GM12878 (cell line): ENCODE data around the gene ERICH4. TPM values are rescaled to one million over a fixed set of nuclear protein-coding genes. Genes with fewer than 3 reads are reported as not detected.

Experiments used
- ATAC-seq: fragments of 200-7000 bp; cut with Tn5 transposase; 3 replicates; pipeline ENCODE4 v1.9.1; 2020; ENCODE audit warnings: mild to moderate bottlenecking, moderate library complexity
- BruUV-seq: library from RNA; stranded (reverse); fragments of 400-500 nt; replicated peaks from 2 replicates; lab custom pipeline; 2021; lab: Mats Ljungman, UMichigan
- CTCF ChIA-PET: fragments of 300-600 bp; sonication (Branson Sonifier 250); formaldehyde crosslinking; extraction: SDS; loops from one replicate; lab custom pipeline; 2021; ENCODE audit warnings: inconsistent platforms; lab: Yijun Ruan, JAX
- POLR2A ChIA-PET: fragments of 350-600 bp; formaldehyde crosslinking; extraction: SDS; loops from one replicate; lab custom pipeline; 2021; ENCODE audit warnings: inconsistent platforms; lab: Charles Lee
- RAD21 ChIA-PET: fragments of 300-600 bp; sonication (Branson Sonifier 250); formaldehyde crosslinking; loops from one replicate; lab custom pipeline; 2023; ENCODE audit warnings: antibody characterized with exemption; ENCODE audit not compliant: unreplicated experiment; lab: Charles Lee
- SMC1A ChIA-PET: fragments of 300-600 bp; sonication (Branson Sonifier 250); formaldehyde crosslinking; loops from one replicate; lab custom pipeline; 2023; ENCODE audit not compliant: unreplicated experiment, uncharacterized antibody; lab: Charles Lee
- DNase-seq: peaks from one replicate; pipeline ENCODE4 v3.0.0-alpha.2; 2011; ENCODE audit warnings: low read depth, low spot score
- FAIRE-seq: peaks from 3 replicates; lab custom pipeline; 2011; peaks lifted over from hg19 to GRCh38; lab: Jason Lieb, UNC
- H2AFZ ChIP-seq: 2 replicates; pipeline ENCODE4 v1.6.0; 2011; ENCODE audit warnings: low read depth, low read length, control low read depth; ENCODE audit not compliant: control insufficient read depth
- H3K27ac ChIP-seq: 2 replicates; pipeline ENCODE4 v1.5.1; 2011; ENCODE audit warnings: control low read depth; ENCODE audit not compliant: control insufficient read depth, insufficient read depth
- H3K27me3 ChIP-seq, 2 experiments: replicated peaks in 1 of 2; 2 replicates each; pipeline versions ENCODE4 v1.6.0 to v1.6.1; 2011; ENCODE audit warnings: low read length in 1 of 2; ENCODE audit not compliant: control insufficient read depth in 2 of 2, insufficient read depth in 2 of 2
- H3K36me3 ChIP-seq, 2 experiments: 2 replicates each; pipeline ENCODE4 v1.5.1; 2011; ENCODE audit warnings: low read length in 1 of 2; ENCODE audit not compliant: control insufficient read depth in 2 of 2, insufficient read depth in 2 of 2
- H3K4me1 ChIP-seq: 2 replicates; pipeline ENCODE4 v1.6.1; 2011; ENCODE audit warnings: mild to moderate bottlenecking, low read length, moderate library complexity, mixed read lengths; ENCODE audit not compliant: control insufficient read depth, insufficient read depth
- H3K4me2 ChIP-seq: 2 replicates; pipeline ENCODE4 v1.6.0; 2011; ENCODE audit warnings: control low read depth; ENCODE audit not compliant: control insufficient read depth, insufficient read depth
- H3K4me3 ChIP-seq: fragments of 200-600 bp; sonication (generic); 2 replicates; pipeline ENCODE4 v1.5.1; 2016
- H3K79me2 ChIP-seq: 2 replicates; pipeline ENCODE4 v1.6.0; 2011; ENCODE audit warnings: low read length; ENCODE audit not compliant: control insufficient read depth, insufficient read depth
- H3K9ac ChIP-seq: 2 replicates; pipeline ENCODE4 v1.8.0; 2011; ENCODE audit warnings: low read length, control low read depth, mixed read lengths; ENCODE audit not compliant: control insufficient read depth, insufficient read depth
- H3K9me3 ChIP-seq: replicated peaks from 3 replicates; pipeline ENCODE4 v1.5.1; 2011; ENCODE audit warnings: mild to moderate bottlenecking, low read length; ENCODE audit not compliant: control insufficient read depth, insufficient read depth
- H4K20me1 ChIP-seq: 2 replicates; pipeline ENCODE4 v1.6.0; 2011; ENCODE audit not compliant: control insufficient read depth, insufficient read depth
- MTA3 ChIP-seq: IDR thresholded peaks from 2 replicates; pipeline ENCODE4 v1.6.1; 2012; ENCODE audit warnings: low read length, inconsistent platforms, borderline replicate concordance
- PAX5 ChIP-seq: IDR thresholded peaks from 2 replicates; pipeline ENCODE4 v1.6.1; 2011; ENCODE audit warnings: low read depth, low read length, borderline replicate concordance
- RBBP5 ChIP-seq: fragments of 200-600 bp; sonication (generic); conservative IDR thresholded peaks from 2 replicates; pipeline ENCODE4 v1.6.1; 2016
- WGBS: methylation state at CpG from one replicate; pipeline ENCODE4 v1.1.6; 2016; ENCODE audit warnings: low lambda C conversion rate; ENCODE audit not compliant: insufficient replicate concordance, insufficient coverage; ENCODE audit errors: missing lambda C conversion rate; 5-methylcytosine and 5-hydroxymethylcytosine counted together
- in situ Hi-C: fragments of 300-500 bp; cut with MboI; formaldehyde crosslinking; loops from 9 replicates; pipeline ENCODE4 v1.14.3; 2018; ENCODE audit warnings: mixed read lengths
- intact Hi-C: fragments of 100-400 bp; cut with micrococcal nuclease; formaldehyde crosslinking; loops from one replicate; pipeline ENCODE4 v1.14.2; 2022; ENCODE audit not compliant: unreplicated experiment
- polyA plus RNA-seq, 11 experiments: library from polyadenylated mRNA; depleted of rRNA in 4 of 11; unstranded in 6 of 11; stranded (reverse) in 5 of 11; fragments of >200 nt; fragmentation: Nextera tagmentation in 4 of 11; fragmentation: Illumina TruSeq in 1 of 11; extraction: Ambion mirVana in 4 of 11; extraction: Trizol in 1 of 11; gene quantifications; 1 replicate in 1 of 11; 2 replicates in 10 of 11; pipeline versions ENCODE4 v1.2.1 to v1.2.3, GENCODE V29; 2011 to 2016; ENCODE audit warnings: inconsistent platforms in 2 of 11, missing spikeins in 2 of 11, low read depth in 1 of 11
- total RNA-seq, 4 experiments: library from RNA; depleted of rRNA in 3 of 4; stranded (reverse); fragments of >200 nt in 3 of 4; fragmentation: Illumina TruSeq in 1 of 4; extraction: Trizol in 1 of 4; gene quantifications; 2 replicates each; pipeline versions ENCODE4 v1.2.1 to v1.2.3, GENCODE V29; 2013 to 2021
- TF ChIP-seq, protein P1 (sequence below): fragments of 450-650 bp; IDR thresholded peaks from 2 replicates; pipeline ENCODE4 v1.6.1; 2016; ENCODE audit warnings: mild to moderate bottlenecking, moderate library complexity, borderline replicate concordance
- TF ChIP-seq, protein P2 (sequence below): IDR thresholded peaks from 2 replicates; pipeline ENCODE4 v1.6.1; 2012; ENCODE audit warnings: improper control_type of control experiment, low read depth, low read length; ENCODE audit not compliant: insufficient replicate concordance
- TF ChIP-seq, protein P3 (sequence below): fragments of 450-650 bp; IDR thresholded peaks from 2 replicates; pipeline ENCODE4 v1.6.1; 2017; ENCODE audit warnings: low read depth, mild to moderate bottlenecking, moderate library complexity

Gene ERICH4
- total and polyA plus RNA-seq, 10 of the 15 experiments (the other 5 are each of a cell fraction or from before 2014, with no cell fraction given) = not detected

DNA sequence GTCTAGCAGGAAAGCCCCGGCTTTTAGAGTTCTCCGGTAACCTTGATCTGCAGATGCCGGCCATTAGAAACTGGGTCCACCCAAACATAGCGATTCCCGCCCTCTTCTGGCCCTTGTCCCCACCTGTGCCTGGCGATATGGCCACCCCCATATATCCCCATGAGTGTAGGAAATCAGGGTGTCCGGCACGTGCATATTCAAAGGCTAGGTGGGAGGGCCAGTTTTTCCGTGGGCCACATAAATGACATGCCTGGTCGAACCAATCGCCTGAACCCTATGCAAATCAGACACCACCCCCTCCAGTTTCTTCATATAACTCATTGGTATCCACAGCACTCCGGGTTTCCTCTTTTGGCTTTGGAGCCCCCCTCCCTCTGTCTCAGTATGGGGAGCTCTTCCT is 37.4 kb downstream of the ERICH4 start:
- peaks cover 3% of the 10 kb centered on the region; the same call in 1 of the 2 replicates for H3K4me1 ChIP-seq
- H3K79me2 ChIP-seq = no peaks in the 10 kb centered on the region
- H2AFZ ChIP-seq = no peak overlapping the region
- ChIA-PET POLR2A (no interaction called here), SMC1A (no interaction called here), CTCF (no interaction called here), RAD21 (no interaction called here)
- H3K9me3 ChIP-seq = peaks cover 2% of the 10 kb centered on the region; the same call in 1 of the 3 replicates
- H3K4me3 ChIP-seq = no peak overlapping the region
- H3K27me3 ChIP-seq = peaks cover 0 to 6% of the 10 kb centered on the region in 2 experiments; a peak in 3 of 4 replicates
- no peaks in the 10 kb centered on the region for H3K36me3 ChIP-seq
- no peak for TF ChIP-seq PAX5
- TF ChIP-seq, protein P1, sequence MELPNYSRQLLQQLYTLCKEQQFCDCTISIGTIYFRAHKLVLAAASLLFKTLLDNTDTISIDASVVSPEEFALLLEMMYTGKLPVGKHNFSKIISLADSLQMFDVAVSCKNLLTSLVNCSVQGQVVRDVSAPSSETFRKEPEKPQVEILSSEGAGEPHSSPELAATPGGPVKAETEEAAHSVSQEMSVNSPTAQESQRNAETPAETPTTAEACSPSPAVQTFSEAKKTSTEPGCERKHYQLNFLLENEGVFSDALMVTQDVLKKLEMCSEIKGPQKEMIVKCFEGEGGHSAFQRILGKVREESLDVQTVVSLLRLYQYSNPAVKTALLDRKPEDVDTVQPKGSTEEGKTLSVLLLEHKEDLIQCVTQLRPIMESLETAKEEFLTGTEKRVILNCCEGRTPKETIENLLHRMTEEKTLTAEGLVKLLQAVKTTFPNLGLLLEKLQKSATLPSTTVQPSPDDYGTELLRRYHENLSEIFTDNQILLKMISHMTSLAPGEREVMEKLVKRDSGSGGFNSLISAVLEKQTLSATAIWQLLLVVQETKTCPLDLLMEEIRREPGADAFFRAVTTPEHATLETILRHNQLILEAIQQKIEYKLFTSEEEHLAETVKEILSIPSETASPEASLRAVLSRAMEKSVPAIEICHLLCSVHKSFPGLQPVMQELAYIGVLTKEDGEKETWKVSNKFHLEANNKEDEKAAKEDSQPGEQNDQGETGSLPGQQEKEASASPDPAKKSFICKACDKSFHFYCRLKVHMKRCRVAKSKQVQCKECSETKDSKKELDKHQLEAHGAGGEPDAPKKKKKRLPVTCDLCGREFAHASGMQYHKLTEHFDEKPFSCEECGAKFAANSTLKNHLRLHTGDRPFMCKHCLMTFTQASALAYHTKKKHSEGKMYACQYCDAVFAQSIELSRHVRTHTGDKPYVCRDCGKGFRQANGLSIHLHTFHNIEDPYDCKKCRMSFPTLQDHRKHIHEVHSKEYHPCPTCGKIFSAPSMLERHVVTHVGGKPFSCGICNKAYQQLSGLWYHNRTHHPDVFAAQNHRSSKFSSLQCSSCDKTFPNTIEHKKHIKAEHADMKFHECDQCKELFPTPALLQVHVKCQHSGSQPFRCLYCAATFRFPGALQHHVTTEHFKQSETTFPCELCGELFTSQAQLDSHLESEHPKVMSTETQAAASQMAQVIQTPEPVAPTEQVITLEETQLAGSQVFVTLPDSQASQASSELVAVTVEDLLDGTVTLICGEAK = no peak
- no peak for TF ChIP-seq MTA3
- TF ChIP-seq, protein P2, sequence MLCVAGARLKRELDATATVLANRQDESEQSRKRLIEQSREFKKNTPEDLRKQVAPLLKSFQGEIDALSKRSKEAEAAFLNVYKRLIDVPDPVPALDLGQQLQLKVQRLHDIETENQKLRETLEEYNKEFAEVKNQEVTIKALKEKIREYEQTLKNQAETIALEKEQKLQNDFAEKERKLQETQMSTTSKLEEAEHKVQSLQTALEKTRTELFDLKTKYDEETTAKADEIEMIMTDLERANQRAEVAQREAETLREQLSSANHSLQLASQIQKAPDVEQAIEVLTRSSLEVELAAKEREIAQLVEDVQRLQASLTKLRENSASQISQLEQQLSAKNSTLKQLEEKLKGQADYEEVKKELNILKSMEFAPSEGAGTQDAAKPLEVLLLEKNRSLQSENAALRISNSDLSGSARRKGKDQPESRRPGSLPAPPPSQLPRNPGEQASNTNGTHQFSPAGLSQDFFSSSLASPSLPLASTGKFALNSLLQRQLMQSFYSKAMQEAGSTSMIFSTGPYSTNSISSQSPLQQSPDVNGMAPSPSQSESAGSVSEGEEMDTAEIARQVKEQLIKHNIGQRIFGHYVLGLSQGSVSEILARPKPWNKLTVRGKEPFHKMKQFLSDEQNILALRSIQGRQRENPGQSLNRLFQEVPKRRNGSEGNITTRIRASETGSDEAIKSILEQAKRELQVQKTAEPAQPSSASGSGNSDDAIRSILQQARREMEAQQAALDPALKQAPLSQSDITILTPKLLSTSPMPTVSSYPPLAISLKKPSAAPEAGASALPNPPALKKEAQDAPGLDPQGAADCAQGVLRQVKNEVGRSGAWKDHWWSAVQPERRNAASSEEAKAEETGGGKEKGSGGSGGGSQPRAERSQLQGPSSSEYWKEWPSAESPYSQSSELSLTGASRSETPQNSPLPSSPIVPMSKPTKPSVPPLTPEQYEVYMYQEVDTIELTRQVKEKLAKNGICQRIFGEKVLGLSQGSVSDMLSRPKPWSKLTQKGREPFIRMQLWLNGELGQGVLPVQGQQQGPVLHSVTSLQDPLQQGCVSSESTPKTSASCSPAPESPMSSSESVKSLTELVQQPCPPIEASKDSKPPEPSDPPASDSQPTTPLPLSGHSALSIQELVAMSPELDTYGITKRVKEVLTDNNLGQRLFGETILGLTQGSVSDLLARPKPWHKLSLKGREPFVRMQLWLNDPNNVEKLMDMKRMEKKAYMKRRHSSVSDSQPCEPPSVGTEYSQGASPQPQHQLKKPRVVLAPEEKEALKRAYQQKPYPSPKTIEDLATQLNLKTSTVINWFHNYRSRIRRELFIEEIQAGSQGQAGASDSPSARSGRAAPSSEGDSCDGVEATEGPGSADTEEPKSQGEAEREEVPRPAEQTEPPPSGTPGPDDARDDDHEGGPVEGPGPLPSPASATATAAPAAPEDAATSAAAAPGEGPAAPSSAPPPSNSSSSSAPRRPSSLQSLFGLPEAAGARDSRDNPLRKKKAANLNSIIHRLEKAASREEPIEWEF = no peak
- no peak for TF ChIP-seq RBBP5
- TF ChIP-seq, protein P3, sequence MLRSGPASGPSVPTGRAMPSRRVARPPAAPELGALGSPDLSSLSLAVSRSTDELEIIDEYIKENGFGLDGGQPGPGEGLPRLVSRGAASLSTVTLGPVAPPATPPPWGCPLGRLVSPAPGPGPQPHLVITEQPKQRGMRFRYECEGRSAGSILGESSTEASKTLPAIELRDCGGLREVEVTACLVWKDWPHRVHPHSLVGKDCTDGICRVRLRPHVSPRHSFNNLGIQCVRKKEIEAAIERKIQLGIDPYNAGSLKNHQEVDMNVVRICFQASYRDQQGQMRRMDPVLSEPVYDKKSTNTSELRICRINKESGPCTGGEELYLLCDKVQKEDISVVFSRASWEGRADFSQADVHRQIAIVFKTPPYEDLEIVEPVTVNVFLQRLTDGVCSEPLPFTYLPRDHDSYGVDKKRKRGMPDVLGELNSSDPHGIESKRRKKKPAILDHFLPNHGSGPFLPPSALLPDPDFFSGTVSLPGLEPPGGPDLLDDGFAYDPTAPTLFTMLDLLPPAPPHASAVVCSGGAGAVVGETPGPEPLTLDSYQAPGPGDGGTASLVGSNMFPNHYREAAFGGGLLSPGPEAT = no peak
- intact Hi-C loops (no loop called here), in situ Hi-C loops (no loop called here)
- FAIRE-seq (no peak), DNase-seq (no peak), ATAC-seq (no peak)
- no peak overlapping the region for H3K9ac ChIP-seq
- WGBS = 50% methylated on average over 12 of the region's 12 CpGs
- no TSS peak for BruUV-seq
- H3K27ac ChIP-seq = no peak overlapping the region
- no peaks in the 10 kb centered on the region for H4K20me1 ChIP-seq
- no peak overlapping the region for H3K4me2 ChIP-seq
